Measurements from ENCODE around the gene HOXD10.

Gene HOXD10

GRCh38 chr2:176158186-176158591 lies 41.6 kb downstream of the HOXD10 start:
- no peak overlapping the region for H3K4me3 ChIP-seq (ENCODE audit: low read depth, low read length)
- TF ChIP-seq, protein P1, sequence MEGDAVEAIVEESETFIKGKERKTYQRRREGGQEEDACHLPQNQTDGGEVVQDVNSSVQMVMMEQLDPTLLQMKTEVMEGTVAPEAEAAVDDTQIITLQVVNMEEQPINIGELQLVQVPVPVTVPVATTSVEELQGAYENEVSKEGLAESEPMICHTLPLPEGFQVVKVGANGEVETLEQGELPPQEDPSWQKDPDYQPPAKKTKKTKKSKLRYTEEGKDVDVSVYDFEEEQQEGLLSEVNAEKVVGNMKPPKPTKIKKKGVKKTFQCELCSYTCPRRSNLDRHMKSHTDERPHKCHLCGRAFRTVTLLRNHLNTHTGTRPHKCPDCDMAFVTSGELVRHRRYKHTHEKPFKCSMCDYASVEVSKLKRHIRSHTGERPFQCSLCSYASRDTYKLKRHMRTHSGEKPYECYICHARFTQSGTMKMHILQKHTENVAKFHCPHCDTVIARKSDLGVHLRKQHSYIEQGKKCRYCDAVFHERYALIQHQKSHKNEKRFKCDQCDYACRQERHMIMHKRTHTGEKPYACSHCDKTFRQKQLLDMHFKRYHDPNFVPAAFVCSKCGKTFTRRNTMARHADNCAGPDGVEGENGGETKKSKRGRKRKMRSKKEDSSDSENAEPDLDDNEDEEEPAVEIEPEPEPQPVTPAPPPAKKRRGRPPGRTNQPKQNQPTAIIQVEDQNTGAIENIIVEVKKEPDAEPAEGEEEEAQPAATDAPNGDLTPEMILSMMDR (conservative IDR thresholded peaks at IDR 0.05; ENCODE audit: low read depth, low read length), result no peak
- no peak for DNase-seq (ENCODE audit: low read depth)

DNA sequence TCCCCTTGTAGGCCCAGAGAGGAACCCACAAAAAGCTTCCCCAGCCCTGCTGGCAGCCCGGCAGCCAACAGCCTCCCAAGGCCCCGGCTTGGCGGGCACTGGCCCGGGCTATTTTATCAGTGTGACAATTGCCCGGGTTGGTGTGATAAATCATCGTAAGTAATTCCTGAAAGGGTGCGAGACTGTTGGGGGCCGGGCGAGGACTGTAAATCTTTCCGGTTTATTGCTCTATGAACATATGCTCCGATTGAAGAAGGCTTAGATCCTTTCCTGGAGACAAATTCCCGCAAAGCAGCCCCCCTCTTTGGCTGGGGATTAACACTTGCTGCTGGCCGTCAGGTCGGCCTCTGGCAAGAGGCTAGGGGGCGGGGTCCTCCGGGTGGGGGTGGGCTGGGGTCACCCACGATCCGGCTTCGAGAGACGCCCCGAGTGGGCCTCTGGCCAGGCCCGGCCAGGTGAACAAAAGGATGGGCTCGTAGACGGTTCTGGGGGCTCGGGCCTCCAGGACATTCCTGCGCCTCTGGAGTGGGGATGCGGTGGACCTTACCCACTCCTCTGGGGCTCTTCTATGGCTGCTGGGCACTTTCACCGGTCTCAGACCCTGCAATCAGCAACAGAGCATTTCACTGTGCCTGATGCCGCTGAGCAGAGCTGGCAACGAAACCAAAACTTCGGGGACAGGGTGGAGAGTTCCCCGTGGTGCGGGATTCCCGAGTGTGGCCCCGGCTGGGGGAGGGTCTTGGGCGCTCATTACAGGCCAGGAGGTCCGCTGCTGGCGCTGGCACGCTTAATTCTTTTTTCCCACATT lies 42.5 kb downstream of the HOXD10 start:
- no peak overlapping the region for H3K4me3 ChIP-seq (ENCODE audit: low read depth, low read length)
- no peak for DNase-seq (ENCODE audit: low read depth)
- TF ChIP-seq, protein P1 (conservative IDR thresholded peaks at IDR 0.05; ENCODE audit: low read depth, low read length), result no peak

DNA sequence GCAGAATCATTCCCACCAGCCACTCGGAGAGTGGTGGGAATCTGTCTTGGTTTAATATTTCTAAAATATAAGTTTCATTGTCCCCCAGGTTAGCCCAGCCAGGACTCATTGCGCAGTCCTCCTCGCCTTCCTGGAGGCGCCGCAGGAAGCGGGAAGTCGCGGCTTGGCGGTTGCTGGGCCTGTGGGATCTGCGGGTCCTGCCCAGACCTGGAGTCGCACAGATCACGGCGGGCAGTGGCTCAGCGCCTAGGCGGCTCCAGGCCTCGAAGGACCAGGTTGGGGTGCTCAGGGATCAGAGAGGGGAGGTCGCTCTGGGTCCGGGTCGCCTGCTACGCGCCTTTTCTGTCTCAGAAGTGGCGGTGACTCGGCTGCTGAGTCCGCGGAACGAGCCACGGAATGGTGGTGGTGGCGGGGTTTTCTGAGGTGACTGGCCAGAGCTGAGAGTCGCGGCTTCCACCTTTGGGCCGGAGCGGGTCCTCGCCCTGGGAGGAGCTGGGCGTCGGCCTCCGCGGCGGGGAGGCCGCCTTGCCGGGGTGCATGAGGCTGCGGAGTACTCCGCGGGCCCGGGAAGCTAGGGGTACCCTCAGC lies 43.2 kb downstream of the HOXD10 start:
- no peak for DNase-seq (ENCODE audit: low read depth)
- no peak overlapping the region for H3K4me3 ChIP-seq (ENCODE audit: low read depth, low read length)
- TF ChIP-seq, protein P1 (conservative IDR thresholded peaks at IDR 0.05; ENCODE audit: low read depth, low read length), result no peak

- TF ChIP-seq, protein P1 (conservative IDR thresholded peaks at IDR 0.05; ENCODE audit: low read depth, low read length), result no peak
- no peak overlapping the region for H3K4me3 ChIP-seq (ENCODE audit: low read depth, low read length)
- no peak for DNase-seq (ENCODE audit: low read depth)
Observed at GRCh38 chr2:176160251-176160985, 43.8 kb downstream of the HOXD10 start.

- H3K4me3 ChIP-seq (ENCODE audit: low read depth, low read length), result no peak overlapping the region
- DNase-seq (ENCODE audit: low read depth), result no peak
- TF ChIP-seq, protein P1 (conservative IDR thresholded peaks at IDR 0.05; ENCODE audit: low read depth, low read length), result no peak
Observed at GRCh38 chr2:176160986-176161824, 44.6 kb downstream of the HOXD10 start.

DNA sequence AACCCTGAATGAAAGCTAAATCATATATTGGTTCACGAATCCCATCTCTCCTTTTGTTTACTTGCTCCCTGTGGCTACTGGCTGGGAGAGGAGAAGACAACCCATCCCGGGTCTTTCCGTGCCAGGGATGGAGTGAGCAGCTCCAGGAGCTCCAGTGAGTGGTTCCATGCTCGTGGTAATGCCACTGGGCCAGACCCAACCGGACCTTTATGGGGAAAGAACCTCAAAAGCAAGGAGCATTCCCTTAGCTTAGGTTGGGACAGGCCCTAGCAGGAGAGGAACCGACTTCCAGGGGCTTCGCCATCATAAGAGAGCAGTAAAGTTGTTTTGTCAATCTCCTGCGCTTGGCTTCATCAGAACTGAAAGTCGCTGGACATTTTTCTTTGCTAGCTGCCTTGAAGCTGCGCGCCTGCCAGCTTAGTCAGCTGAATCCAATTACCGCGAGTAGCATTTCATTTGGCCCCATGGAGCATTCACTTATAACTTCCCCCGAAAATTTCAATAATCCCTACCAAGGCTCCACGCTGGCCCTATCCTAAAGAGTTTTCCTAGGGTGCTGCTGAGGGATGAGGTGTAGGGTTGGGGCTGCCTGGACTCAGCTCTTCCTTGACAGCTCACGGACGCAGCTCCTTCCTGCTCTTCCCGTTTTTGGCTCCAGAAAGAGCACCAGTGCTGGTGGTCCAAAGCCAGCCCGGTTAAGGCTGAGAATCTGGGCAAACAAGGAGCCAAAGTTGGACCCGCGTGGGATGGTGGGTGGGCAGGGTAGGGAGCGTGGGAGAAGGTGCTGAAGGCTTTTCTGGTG lies 45.4 kb downstream of the HOXD10 start:
- TF ChIP-seq, protein P1 (conservative IDR thresholded peaks at IDR 0.05; ENCODE audit: low read depth, low read length), result no peak
- DNase-seq (ENCODE audit: low read depth), result peak; percentile 8
- H3K4me3 ChIP-seq (ENCODE audit: low read depth, low read length), result no peak overlapping the region
